Mammary epithelial cell (primary cell): Measurements from ENCODE around the gene DHX30.

Experiments used
- CTCF ChIP-seq, 2 donors: IDR thresholded peaks in 1 of 2; conservative IDR thresholded peaks in 1 of 2; 2 replicates each; pipeline ENCODE4 v1.5.1; 2011 to 2012; ENCODE audit warnings: inconsistent platforms in 2 of 2, low read length in 2 of 2, mild to moderate bottlenecking in 2 of 2, control low read depth in 1 of 2, low read depth in 1 of 2; ENCODE audit not compliant: insufficient read depth in 1 of 2; ENCODE audit errors: extremely low read depth in 1 of 2
- EZH2 ChIP-seq: IDR thresholded peaks from 2 replicates; pipeline ENCODE4 v1.6.1; 2012; ENCODE audit warnings: low read length, inconsistent platforms, borderline replicate concordance

- TF ChIP-seq CTCF (conservative IDR thresholded peaks at IDR 0.05 in 1 of 2, IDR thresholded peaks at IDR 0.05 in 1 of 2; ENCODE audit: extremely low read depth in 1 of 2, insufficient read depth in 1 of 2, low read depth in 1 of 2, low read length in 2 of 2) (no peak), EZH2 (no peak)
Observed at GRCh38 chr3:47838503-47838902, 35.6 kb downstream of the DHX30 start.
